ENCODE data around the gene HOXA9. TPM values are rescaled to one million over a fixed set of nuclear protein-coding genes. Genes with fewer than 3 reads are reported as not detected.
A peak's percentile ranks its signal among the peaks of the same experiment; 100 is the strongest.

The HOXA9 gene
- total RNA-seq (2012; rRNA removed) = 0.18 and 0.28 TPM in 2 replicates
- polyA plus RNA-seq (2012; rRNA removed) = 0.32 and 0.59 TPM in 2 replicates
- 0.10 and 0.26 TPM in 2 replicates for polyA plus RNA-seq (2012; cell fraction: cytosol; rRNA removed)
- polyA plus RNA-seq (2012; cell fraction: nucleus; rRNA removed; ENCODE audit: low replicate concordance) = 0.59 and 0.63 TPM in 2 replicates
- Bru-seq, nascent RNA = percentile 19 among the genes with signal in this experiment
- not detected for BruChase-seq, experiment 1, labeled RNA remaining after a 6-hour chase
- percentile 22 among the genes with signal in this experiment for BruChase-seq, experiment 2, labeled RNA remaining after a 2-hour chase
- long read RNA-seq = 0 reads

DNA sequence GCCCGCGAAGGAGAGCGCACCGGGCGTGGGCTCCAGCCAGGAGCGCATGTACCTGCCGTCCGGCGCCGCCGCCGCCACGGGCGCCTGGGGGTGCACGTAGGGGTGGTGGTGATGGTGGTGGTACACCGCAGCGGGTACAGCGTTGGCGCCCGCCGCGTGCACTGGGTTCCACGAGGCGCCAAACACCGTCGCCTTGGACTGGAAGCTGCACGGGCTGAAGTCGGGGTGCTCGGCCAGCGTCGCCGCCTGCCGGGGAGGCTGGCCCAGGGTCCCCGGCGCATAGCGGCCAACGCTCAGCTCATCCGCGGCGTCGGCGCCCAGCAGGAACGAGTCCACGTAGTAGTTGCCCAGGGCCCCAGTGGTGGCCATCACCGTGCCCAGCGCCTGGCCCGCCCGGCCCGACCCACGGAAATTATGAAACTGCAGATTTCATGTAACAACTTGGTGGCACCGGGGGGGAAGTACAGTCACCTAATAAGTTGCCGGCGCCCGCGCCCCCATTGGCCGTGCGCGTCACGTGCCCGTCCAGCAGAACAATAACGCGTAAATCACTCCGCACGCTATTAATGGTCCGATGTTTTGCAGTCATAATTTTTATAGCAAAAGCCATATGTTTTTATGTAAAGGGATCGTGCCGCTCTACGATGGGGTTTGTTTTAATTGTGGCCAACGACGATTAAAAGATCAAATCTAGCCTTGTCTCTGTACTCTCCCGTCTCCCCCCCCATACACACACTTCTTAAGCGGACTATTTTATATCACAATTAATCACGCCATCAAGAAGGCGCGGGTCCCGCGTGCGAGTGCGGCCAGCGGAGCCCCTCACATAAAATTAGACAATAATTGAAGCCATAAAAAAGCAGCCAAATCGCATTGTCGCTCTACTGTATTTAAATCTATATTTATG lies at the start of gene HOXA9:
Gene HOXA9 (minus strand): TSS at position 449 of the 907 bp plus-strand sequence. CDS start 80 bp downstream, at position 369.
- 2% methylated on average over 27 of the region's 82 CpGs; no CpG with 5 or more reads in 1 of the 2 experiments for WGBS, 2 experiments (ENCODE audit: extremely low coverage in 2 of 2, insufficient read length in 1 of 2)
- dilution Hi-C loops (cut with HindIII; ENCODE audit: low sequenced_read_pairs, unreplicated experiment) = no loop called here
- ChIA-PET CTCF (interaction anchor here (1.6 kb wide), 1 partner anchor 31 kb away, joined by 3 read pairs; no protein-coding TSS in a partner anchor), POLR2A (ENCODE audit: unreplicated experiment) (interaction anchor here (0.6 kb wide), 1 partner anchor 695 kb away, joined by 3 read pairs; no protein-coding TSS in a partner anchor)
- Histone ChIP-seq H3K23ac (ENCODE audit: low read depth, low read length) (no peak within 1 kb of the TSS), H3K18ac (ENCODE audit: low read depth, low read length) (no peak within 1 kb of the TSS), H3K4ac (ENCODE audit: low read depth, low read length) (no peak within 1 kb of the TSS), H3K27me3 (ENCODE audit: control insufficient read depth, insufficient read depth, low read length) (peaks cover 73% of the 10 kb centered on the region), H3K27ac (ENCODE audit: insufficient read depth, low read length) (no peak within 1 kb of the TSS), H4K20me1 (ENCODE audit: insufficient read depth, low read length) (0 out of 2 replicates have a peak, but pooled peaks cover 3% of the 10 kb centered on the region), H2BK5ac (ENCODE audit: low read depth, low read length, poor library complexity, severe bottlenecking) (no peak within 1 kb of the TSS), H2BK120ac (ENCODE audit: low read depth, low read length) (no peak within 1 kb of the TSS), H3K56ac (ENCODE audit: extremely low read depth, insufficient read depth, low read length) (no peak within 1 kb of the TSS), H2BK20ac (ENCODE audit: low read depth, low read length) (no peak within 1 kb of the TSS), H4K91ac (ENCODE audit: insufficient read depth, low read depth, low read length) (no peak within 1 kb of the TSS), H3K36me3 (ENCODE audit: control insufficient read depth, insufficient read depth, low read length) (no peaks in the 10 kb centered on the region), H4K8ac (ENCODE audit: low read depth in 2 of 2, low read length in 2 of 2) (no peak within 1 kb of the TSS), H4K5ac (ENCODE audit: low read depth, low read length) (no peak within 1 kb of the TSS), H3K14ac (replicated peaks; ENCODE audit: low read depth, low read length) (no peak within 1 kb of the TSS), H2AK5ac (ENCODE audit: low read depth, low read length) (no peak within 1 kb of the TSS), H3K9ac (ENCODE audit: low read depth, low read length) (no peak within 1 kb of the TSS), H3K9me1 (ENCODE audit: insufficient read depth, low read length) (no peaks in the 10 kb centered on the region), H3K4me3 (ENCODE audit: insufficient read depth, low read depth, low read length) (peak within 1 kb of the TSS; percentile 44), H3K4me1 (ENCODE audit: control insufficient read depth, insufficient read depth, low read length) (no peaks in the 10 kb centered on the region; the same call in 1 of the 2 replicates), H2AFZ (replicated peaks; ENCODE audit: low read length, poor library complexity) (peak within 1 kb of the TSS; percentile 88), H2AK9ac (replicated peaks; ENCODE audit: low read depth, low read length, poor library complexity) (peak within 1 kb of the TSS; percentile 59), H2BK15ac (ENCODE audit: low read depth, low read length) (no peak within 1 kb of the TSS), H3K79me1 (ENCODE audit: low read depth in 1 of 2, low read length in 2 of 2) (no peaks in the 10 kb centered on the region), H3K9me3 (ENCODE audit: control insufficient read depth, insufficient read depth, low read length) (peaks cover 21% of the 10 kb centered on the region), H3K4me2 (ENCODE audit: low read depth, low read length) (peak within 1 kb of the TSS; percentile 60)
- BruUV-seq (replicated peaks) = no TSS peak
- peak; percentile 61 for DNase-seq
- in situ Hi-C loops (cut with MboI; ENCODE audit: low sequenced_read_pairs) = no loop called here
- TF ChIP-seq SMC3 (IDR thresholded peaks at IDR 0.05; ENCODE audit: low read depth, low read length) (no peak), BHLHE40 (IDR thresholded peaks at IDR 0.05; ENCODE audit: low read depth, low read length) (peak; percentile 46; the same call in 1 of the 2 replicates), MAZ (IDR thresholded peaks at IDR 0.05; ENCODE audit: borderline replicate concordance, low read depth, low read length) (no peak), CEBPB (IDR thresholded peaks at IDR 0.05; ENCODE audit: low read depth, low read length) (no peak), NFE2L2 (IDR thresholded peaks at IDR 0.05; ENCODE audit: low read depth, low read length) (no peak), MXI1 (IDR thresholded peaks at IDR 0.05; ENCODE audit: borderline replicate concordance, low read depth, low read length) (no peak)
- TF ChIP-seq, protein P1, sequence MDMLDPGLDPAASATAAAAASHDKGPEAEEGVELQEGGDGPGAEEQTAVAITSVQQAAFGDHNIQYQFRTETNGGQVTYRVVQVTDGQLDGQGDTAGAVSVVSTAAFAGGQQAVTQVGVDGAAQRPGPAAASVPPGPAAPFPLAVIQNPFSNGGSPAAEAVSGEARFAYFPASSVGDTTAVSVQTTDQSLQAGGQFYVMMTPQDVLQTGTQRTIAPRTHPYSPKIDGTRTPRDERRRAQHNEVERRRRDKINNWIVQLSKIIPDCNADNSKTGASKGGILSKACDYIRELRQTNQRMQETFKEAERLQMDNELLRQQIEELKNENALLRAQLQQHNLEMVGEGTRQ (IDR thresholded peaks at IDR 0.05; ENCODE audit: low read depth, low read length) = peak; percentile 94
- intact Hi-C loops (cut with micrococcal nuclease) = loop anchor here (10.0 kb wide), 1 partner anchor 1911 kb away; no protein-coding TSS in a partner anchor
- ATAC-seq (ENCODE audit: low read depth) = no peak

Measured in IMR-90 (cell line).